GM21515 (cell line): ENCODE measurements around the gene CD244.
"Not testable (repeated sequence)": the region's sequence is repeated elsewhere in the genome, so short reads cannot be mapped to it uniquely, and the experiment has no call there.

Source experiments
- ATAC-seq: cut with Tn5 transposase; IDR thresholded peaks from one replicate; pipeline ENCODE4 v1.9.1; 2021; ENCODE audit not compliant: unreplicated experiment

The CD244 gene

DNA sequence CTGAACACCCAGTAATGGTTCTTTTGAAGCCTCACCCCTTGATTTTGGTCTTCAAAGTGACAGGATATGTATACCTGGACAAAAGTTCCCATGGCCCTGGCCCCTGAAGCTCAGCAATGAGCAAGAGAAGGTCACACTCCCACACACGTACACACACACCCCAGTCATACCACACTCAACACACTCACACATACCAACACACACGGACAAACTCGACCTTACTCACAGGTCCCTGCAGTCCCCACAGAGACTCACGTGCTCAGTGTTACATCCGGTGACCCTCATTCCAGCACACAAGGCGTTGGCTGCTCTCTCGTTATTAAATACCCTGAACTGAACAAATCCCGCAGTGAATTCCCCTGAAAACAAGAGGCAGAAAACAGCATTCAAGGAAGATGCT lies 16.4 kb upstream of the CD244 start:
- ATAC-seq, result no peak

DNA sequence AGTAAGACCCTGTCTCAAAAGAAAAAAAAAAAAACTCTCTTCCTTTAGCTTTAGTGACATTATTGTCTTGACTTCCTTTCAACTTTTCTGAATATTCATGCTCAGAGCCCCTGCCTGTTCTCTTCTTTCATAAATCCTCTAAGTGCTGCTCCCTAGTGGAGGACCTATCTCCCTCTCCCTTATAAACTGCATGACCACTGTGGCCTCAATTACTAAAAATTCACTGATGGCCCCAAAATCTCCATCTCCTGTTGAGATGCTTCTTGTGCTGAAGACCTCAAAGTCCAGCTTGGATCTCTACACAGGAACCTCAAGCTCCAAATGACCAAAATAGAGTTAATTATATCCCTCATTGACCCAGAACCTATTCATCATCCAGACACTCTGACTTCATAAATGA lies 14.5 kb upstream of the CD244 start:
- no peak for ATAC-seq

DNA sequence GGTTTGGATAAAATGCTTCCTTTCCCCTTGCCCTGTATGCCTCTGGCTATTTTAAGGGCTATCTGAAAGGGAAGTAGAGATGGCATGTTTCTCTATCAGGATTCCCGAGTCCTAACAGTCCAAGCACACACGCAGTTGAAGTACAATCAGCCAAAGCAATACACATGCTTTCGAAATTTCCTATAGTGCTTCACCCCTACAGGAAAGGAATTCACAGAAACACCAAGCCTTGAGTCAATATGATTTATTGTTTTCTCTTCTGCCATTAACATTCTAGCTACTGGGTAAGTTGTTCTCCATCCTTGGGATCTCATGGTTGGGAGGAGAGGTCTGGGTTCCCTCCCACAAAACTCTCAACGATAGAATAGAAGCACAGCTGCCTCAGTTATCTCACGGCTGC lies 13.6 kb upstream of the CD244 start:
- ATAC-seq, result no peak

DNA sequence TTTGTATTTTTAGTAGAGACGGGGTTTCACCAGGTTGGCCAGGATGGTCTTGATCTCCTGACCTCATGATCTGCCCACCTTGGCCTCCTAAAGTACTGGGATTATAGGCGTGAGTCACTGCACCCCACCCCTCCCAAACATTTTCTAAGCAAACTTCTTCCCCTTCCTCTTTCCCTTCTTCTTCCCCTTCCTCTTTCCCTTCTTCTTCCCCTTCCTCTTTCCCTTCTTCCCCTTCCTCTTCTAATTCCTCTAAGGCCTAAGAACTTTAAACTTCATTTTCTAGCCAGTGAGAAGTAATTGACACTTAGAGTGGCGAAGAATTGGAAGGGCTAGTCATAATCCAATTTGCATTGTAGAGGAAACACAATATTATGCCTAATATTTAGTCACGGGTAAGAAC lies 12.9 kb upstream of the CD244 start:
- not testable (repeated sequence) for ATAC-seq

DNA sequence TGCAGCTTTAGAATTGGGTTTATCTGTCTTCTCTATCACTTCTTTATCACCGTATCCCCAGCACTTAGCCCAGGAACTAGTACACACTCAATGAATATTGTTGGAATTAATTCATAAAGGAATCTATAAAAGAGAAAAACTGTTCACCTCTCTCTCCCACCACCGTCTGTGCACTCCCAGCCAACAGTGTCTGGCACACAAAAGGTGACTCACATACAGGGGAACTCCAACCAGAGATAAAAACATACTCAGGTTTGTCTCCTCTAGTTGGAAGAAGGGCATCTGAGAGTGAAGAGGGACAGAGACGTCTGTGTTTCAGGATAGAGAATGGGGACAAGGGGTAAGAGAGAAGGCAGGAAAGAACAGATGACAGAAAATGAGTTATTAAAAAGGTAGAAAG lies 12.2 kb upstream of the CD244 start:
- ATAC-seq, result no peak

DNA sequence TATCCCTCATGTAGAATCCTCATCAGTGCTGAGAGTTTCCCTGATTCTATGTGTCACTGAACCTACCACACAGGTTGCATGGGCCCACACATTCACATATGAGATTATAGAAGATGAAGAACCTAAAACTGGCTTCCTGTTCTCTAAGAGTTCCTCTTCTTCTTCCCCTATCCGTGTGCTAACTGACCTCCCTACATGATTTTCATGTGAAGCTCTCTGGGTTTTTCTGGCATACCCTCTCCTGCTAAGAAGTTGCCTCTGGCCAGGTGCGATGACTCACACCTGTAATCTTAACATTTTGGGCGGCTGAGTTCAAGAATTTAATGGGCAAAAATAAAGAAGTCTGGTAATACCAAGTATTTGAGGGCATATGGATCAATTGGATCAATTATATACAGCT lies 5.5 kb upstream of the CD244 start:
- ATAC-seq, result no peak

DNA sequence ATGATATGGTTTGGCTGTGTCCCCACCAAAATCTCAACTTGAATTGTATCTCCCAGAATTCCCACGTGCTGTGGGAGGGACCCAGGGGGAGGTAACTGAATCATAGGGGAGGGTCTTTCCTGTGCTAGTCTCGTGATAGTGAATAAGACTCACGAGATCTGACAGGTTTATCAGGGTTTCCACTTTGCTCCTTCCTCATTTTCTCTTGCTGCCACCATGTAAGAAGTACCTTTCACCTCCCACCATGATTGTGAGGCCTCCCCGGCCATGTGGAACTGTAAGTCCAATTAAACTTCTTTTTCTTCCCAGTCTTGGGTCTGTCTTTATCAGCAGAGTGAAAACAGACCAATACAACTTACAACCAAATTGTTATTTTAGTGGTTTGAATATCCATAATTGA lies 5.0 kb upstream of the CD244 start:
- not testable (repeated sequence) for ATAC-seq

DNA sequence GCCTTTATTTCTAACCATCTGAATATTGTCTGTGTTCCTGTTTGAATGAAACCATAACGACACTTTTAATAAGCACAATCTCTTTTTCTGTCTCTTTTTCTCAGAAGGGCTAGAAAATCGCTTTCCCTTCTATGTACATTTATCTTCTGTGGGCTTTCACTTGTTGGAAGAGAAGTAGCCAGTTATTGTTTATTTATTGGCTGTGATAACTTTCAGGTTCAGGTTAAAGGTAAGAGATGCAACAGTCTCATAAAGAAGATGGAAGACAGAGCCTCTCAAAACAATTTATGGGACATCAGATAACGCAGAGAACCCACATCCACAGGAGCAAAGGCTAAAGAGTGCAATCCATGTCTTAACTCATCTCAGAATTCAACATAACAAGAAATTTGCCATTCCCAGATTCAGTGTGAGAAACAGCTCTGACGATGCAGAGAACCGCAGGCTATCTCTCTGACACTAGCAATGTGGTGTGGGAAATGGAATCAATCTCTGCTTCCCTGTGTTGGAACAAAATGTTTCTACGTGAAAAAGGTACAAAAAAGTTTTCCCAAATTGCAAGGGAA lies 4.1 kb upstream of the CD244 start:
- no peak for ATAC-seq

DNA sequence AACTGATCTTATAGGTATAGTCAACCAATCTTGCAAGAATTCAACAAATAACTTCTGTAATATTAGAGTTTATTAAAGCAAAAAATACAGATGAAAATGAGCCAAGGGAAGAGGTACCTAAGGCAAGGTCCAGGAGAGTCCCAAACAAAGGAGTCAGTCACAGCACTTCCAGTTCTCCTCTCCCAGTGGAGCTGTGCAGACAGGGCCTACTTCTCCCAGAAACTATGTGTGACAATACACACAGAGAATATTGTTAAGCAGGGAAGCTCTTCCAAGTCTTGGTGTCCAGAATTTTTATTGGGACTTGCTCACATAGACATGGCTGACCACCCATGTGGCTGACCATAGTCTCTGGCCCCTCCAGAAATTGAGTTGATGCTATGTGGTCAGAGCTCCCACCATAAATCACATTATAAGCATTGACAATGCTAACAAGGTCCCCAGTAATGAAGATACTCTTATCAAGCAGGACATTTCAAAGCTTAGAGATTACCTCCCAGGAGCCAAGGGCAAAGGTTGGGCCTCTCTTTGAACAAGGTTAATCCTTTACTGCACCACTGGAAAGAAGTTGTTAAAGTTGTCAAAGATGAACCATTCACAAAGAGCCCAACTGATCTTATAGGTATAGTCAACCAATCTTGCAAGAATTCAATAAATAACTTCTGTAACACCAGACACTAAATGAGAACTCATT lies 3.5 kb upstream of the CD244 start:
- ATAC-seq, result no peak

DNA sequence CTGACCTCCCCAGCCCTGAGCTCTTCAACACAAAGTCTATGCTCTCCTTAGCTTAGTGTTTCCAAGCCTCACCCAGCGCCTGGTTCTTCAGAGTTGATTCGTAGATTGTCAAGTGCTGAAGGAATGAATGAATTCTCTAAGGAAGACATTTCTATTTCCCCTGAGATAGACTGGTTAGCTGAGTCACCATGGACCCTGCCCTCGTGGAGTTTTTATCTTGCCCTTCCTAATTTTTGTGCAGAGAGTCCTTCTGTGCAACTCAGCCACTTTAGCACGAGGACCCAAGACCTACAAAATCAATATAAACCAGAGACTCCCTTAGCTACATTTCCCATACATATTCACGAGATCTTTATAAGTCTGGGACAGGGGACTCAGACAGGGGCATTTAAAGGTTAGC lies 2.6 kb upstream of the CD244 start:
- no peak for ATAC-seq

DNA sequence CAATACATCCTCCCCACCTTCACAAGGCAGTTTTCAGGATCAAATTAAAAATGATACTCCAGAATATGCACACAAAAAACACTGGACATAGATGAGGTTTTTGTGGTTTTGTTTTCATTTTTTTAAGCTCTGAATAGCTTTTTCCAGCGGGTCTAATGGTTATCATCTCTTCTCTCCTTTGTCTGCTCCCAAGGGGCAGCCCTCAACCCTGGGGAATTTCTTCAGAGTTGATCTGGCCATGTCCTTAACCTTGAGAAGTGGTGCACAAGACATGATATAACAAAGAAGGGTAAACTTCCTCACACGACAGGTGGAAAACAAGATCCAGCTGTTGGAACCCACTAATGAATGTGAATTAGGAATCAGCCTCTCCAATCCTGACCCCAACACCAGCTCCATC lies 1.5 kb upstream of the CD244 start:
- no peak for ATAC-seq

DNA sequence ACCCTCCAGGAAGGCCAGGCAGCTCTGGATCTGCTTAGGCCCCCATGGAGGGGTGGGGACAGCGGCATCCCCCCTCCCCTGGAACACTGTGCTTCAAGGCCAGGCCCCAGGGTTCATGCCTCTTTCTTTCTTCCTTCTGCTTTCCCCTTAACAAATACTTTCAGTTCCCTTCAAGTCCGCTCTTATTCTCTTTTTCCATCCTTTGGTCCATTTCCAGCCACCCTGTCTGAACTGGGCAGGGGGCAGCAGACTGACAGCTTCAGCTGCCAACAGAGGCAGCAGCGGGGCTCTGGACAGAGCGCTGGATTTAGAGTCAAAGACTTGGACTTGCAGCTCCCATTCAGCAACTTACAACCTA lies 1.1 kb upstream of the CD244 start:
- ATAC-seq, result no peak

DNA sequence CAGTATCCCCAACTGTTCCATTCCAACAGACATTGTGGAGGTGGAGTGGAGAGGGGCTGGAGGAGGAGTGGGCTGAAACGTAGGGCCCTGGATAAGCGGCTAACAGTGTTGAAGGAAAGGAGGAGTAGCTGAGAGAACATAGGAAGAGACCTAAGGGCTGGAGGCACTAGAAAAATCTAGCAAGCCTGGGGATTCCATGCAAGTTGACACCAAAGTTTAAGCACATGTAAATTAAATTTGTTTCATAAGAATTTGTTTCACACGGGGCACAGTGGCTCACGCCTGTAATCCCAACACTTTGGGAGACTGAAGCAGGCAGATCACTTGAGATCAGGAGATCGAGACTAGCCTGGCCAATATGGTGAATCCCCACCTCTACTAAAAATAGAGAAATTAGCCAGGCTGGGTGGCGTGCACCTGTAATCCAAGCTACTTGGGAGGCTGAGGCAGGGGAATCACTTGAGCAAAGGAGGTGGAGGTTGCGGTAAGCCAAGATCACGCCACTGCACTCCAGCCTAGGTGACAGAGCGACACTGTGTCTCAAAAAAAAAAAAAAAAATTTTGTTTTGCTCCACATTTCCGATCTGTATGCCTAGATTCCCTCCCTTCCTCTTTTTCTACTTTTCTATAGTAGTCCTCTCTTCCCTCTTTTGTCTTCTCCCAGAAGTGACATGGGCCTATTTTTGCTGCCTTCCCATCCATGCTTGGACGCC lies 530 bp upstream of the CD244 start:
- ATAC-seq, result no peak

DNA sequence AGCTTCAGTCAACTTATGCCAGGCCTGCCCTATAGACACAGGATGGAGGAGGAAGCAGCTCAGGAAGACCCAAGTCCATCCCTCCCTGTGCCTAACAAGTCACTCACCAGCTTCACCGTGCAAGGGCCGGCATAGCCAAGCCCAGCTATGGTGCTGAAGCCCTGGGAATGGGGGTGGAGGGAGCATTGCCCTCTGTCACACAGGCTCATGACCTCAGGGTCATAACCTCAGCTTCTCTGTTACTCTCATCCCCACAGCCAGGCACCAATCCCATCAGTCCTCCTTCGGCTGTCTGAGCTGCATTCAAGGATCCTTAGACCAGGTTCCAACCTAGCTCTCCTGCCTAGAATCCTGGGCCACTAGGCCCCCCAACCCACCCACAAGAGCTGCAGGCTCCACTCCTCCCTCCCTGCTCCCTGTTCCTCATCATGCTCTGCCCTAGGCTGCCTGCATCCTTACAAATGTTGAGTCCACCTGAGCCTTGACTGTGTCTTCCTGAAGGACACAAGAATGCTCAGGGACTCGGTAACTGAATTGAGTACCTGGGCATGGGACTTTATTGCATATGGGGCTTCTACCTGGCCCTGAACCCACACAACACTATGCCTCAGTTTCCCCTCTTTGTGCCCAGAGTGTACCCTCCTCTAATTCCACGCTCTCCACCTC lies 1.7 kb downstream of the CD244 start:
- ATAC-seq, result no peak

DNA sequence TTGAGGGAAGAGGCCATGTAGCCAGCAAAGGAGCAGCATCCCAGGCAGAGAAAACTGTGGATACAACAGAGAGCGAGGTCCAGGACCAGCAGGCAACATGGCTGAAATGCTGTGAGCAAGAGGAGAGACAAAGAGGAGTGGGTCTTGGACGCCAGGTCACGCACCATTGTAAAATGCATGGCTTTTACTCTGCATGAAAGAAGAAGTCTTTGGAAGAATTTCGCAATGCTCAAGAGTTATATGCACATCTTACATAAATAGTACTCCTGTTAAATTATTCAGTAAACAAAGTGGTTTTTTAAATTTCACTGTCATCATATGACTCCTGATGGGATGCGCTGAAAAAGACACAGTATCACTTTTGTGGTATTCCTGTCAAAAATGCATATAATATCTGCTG lies 3.5 kb downstream of the CD244 start:
- no peak for ATAC-seq

DNA sequence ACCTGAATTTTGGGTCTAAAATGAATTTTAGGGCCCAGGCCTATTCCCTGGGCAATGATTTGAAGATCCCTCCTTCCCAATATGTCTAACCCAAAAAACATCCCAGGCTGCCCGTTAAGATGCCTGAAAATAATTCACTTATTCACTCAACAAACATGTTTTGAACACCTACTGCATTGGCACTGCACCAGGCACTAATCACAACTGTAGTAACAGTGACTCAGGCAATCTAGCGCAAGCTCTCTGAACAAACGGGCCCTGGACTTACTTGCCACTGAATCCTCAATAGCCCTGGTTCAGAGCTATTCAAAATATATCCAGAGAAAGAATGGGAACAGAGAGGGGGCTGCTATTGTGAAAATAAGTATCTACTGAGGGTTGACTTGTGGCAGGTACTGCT lies 4.2 kb downstream of the CD244 start:
- no peak for ATAC-seq

DNA sequence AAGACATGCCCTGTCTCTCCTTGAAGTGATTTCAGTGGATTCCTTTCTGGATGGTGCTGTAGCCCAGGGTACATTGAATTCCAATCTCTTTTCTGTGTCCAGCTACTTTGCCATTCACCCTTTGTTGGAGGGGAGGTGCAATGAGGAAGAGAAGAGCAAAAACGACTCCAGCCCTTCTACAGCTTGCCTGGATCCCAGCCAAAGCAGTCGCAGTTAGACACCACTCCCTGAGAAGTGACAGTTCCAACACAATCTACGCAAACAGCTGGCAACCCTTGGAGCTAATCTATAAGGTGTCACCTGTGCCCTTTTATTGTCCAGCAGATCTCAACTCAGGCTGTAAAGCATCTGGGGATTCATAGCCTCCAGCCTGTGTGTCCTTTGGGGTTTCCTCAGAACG lies 4.6 kb downstream of the CD244 start:
- no peak for ATAC-seq

DNA sequence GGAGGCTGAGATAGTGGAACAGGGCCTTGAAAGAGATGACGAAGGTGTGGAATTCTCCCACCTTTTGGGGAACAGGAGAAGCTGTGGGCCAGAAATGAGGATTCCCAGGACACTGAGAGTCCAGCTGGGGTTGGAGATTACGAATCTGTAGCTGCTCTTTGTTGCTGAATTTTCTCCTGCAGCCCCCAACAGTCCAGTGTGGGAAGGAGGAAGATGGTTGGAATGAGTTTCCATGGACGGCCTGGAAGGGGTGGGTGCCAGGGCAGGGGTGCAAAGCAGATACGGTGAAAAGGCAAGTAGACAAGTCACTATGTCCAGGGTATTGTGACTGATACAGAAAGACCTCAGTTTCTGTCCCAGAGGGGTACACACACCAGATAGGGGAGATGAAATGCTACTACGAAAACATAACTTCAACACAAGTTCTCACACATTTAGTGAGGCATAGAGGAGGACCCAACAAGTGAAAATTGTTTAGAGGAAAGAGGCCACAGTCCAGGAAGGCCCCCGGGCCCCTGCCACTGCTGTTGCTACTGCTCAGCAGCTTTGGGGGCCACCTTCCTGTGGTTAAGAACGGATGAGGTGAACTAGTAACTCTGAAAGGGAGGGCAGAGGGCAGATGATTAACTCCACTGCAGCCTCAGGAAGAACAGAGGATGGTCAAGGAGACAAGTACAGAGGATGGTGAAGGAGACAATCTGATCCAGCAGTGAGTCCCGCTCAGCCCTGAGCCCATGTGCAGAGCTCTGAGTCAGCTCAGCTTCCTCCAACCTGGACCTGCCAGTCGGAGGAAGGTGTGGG lies 7.3 kb downstream of the CD244 start:
- peak; percentile 80 for ATAC-seq

DNA sequence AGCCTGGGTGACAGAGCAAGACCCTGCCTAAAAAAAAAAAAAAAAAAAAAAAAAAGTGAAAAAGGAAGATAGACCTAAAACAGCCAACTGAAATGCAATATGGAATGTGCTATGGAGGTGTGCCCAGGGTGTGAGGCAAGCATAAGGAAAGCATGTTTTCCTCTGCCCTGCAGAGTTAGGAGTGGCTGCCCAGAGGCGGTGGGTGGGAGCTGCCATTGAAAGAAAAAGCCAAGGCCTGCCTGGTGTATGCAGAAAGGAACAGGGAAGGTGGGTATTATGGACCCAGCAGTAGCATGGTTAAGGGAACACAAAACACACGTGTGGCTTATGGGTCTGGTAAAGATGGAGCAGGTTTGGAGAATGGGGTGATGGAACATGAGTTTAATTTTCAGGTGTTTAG lies 8.9 kb downstream of the CD244 start:
- no peak for ATAC-seq

DNA sequence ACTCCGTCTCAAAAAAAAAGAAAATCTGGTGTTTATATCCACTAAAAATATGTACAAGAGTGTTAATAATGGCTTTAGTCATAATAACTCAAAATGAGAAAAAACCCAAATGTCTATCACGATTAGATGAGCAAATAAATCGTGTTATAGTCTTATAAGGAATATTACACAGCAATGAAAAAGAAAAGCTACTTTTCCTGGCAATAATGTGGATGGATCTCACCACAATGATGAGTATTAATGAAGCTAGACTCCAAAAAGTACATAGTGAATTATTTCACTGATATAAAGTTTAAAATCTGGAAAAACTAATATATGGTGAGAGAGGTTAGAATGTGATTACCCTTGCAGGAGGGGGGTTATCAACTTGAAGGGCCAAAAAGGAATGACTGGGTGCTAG lies 9.7 kb downstream of the CD244 start:
- ATAC-seq, result no peak

DNA sequence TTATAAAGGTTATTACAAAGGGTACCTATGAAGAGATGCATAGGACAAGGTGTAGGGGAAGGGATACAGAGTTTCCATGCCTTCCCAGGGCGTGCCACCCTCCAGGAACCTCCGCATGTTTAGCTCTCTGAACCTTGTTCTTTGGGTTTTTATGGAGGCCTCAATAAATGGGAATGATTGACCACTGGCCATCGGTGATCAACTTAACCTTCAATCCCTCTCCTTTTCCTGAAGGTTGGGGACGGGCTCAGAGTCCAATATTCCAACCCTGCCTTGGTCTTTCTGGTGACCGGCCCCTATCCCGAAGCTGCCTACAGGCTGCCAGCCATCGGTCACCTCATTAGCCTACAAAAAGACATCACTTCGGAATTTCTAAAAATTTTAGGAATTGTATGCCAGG lies 11.7 kb downstream of the CD244 start:
- ATAC-seq, result no peak
